ENCODE measurements around the gene C15orf40.
"Not testable (repeated sequence)": the region's sequence is repeated elsewhere in the genome, so short reads cannot be mapped to it uniquely, and the experiment has no call there.

C15orf40 gene

GRCh38 chr15:82939678-82940077 is 71.8 kb downstream of the C15orf40 start:
- H3K4ac ChIP-seq (ENCODE audit: low read depth in 1 of 2, low read length in 2 of 2); H2AFZ ChIP-seq (ENCODE audit: low read depth, low read length); H3K4me1 ChIP-seq (ENCODE audit: control insufficient read depth, insufficient read depth, low read depth, low read length); H3K79me1 ChIP-seq (replicated peaks; ENCODE audit: low read length, poor library complexity, severe bottlenecking); H2BK15ac ChIP-seq (ENCODE audit: low read depth, poor library complexity, severe bottlenecking); H3K36me3 ChIP-seq (ENCODE audit: control insufficient read depth in 1 of 2, insufficient read depth in 2 of 2, low read depth in 1 of 2, low read length in 2 of 2); DNase-seq; H2BK120ac ChIP-seq (ENCODE audit: low read depth, low read length); H2AK5ac ChIP-seq (ENCODE audit: low read length, severe bottlenecking); H4K8ac ChIP-seq (ENCODE audit: low read length); H3K14ac ChIP-seq (ENCODE audit: low read length in 2 of 2); H3K4me2 ChIP-seq (ENCODE audit: low read length, poor library complexity, severe bottlenecking); H3K18ac ChIP-seq (ENCODE audit: low read depth in 1 of 2, low read length in 2 of 2); H3K4me3 ChIP-seq (ENCODE audit: insufficient read depth in 1 of 2, low read depth in 1 of 2, low read length in 2 of 2); H3K27ac ChIP-seq (ENCODE audit: low read length, poor library complexity, severe bottlenecking); H3K9ac ChIP-seq (ENCODE audit: low read length); H3K9me3 ChIP-seq (ENCODE audit: control insufficient read depth, low read length); H4K91ac ChIP-seq (ENCODE audit: low read length); H2BK5ac ChIP-seq (ENCODE audit: low read depth, low read length, poor library complexity, severe bottlenecking); H3K23ac ChIP-seq (ENCODE audit: low read length in 2 of 2); H2BK12ac ChIP-seq (ENCODE audit: low read length in 2 of 2): not testable (repeated sequence)
- WGBS: 98% methylated on average over 3 of the region's 6 CpGs
- peaks cover 13 to 16% of the 10 kb centered on the region in 2 experiments for H3K27me3 ChIP-seq (ENCODE audit: control insufficient read depth in 1 of 2, insufficient read depth in 1 of 2, low read length in 2 of 2)
